GM20431 (cell line): ENCODE measurements around the gene ADGRF5.

Experiments used
- in situ Hi-C: fragments of 300-500 bp; cut with MseI, MboI; formaldehyde crosslinking; loops from one replicate; pipeline ENCODE4 v1.15.0; 2020; ENCODE audit warnings: low sequenced_read_pairs; ENCODE audit not compliant: unreplicated experiment

ADGRF5 gene

DNA sequence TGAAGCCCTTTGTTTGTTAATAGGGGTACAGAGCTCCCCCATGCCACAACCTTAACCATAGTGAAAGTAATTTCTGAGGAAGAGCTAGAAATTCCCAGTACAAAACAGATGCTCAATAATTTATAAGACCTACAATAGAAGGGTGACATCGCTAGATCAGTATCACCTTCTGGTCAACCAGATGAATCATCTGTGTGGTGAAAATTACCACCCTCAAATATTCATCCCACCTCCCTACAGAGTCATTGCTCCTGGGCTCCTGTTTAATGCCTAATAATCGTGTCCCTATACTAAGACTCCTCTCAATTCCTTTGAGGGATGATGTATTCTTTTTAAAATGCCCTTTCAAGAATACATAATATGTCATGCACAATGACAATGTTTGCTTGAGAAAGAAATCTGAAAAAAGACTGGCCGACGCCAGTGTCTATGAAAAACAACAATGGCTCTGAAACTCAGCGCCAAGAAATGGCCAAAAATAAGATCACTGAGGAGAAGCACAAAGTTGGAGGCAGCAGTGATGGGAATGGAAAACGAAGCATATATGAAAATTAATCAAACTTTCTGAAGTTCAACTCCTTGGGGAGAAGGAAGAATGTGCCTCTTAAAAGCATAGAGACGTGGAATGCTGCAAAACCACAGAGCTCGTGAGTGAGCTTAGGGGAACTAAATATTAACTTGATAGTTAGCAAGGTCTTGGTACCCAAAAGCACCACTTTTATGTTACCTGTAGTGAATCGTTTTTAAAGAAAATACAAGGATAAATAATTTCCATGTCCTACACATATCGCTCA is 11.0 kb upstream of the ADGRF5 start:
- in situ Hi-C loops: no loop called here

- in situ Hi-C loops: no loop called here
Measured at GRCh38 chr6:46931416-46931815, 9.7 kb upstream of the ADGRF5 start.

GRCh38 chr6:46930331-46930730 is 8.6 kb upstream of the ADGRF5 start:
- in situ Hi-C loops: no loop called here

DNA sequence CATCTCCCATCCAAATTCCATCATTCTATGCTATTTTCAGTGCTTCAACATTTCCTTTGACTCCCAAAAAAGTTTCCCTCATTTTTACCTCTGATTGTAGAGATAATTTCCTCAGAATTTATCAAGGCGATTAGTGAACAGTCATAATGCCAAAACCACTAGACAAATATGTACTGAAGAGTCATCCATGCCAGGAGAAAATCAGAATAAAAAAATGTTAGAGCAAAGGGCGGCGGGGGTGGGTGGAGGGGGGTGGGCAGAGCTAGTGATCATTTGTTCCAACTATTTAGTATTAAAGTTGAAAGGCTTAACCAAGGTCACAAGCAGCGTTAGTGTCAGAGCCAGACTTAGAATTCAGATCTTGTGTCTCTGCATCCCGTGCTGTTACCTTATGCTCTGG is 5.3 kb upstream of the ADGRF5 start:
- in situ Hi-C loops: no loop called here

GRCh38 chr6:46926481-46926880 is 4.7 kb upstream of the ADGRF5 start:
- in situ Hi-C loops: no loop called here

- in situ Hi-C loops: no loop called here
Measured at GRCh38 chr6:46925563-46926253, 4.0 kb upstream of the ADGRF5 start.

DNA sequence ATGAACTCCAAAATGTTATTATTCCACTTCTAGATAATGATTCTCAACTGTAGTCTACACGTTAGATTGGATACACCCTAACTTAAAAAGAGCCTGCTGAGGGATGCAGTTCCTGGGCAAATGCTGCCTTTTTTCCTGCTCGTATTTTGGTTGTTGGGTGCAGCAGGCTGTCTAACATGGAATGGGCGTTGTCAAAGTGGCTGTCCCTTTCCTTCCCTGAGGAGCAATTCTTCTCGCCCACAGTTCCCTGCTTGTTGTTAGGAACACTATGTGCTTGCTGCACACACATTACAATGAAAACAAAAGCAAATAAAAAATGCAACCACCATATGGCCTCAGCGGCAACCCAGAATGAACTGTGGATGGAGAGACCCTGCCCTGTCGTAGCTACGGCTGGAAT is 1.7 kb upstream of the ADGRF5 start:
- in situ Hi-C loops: no loop called here

DNA sequence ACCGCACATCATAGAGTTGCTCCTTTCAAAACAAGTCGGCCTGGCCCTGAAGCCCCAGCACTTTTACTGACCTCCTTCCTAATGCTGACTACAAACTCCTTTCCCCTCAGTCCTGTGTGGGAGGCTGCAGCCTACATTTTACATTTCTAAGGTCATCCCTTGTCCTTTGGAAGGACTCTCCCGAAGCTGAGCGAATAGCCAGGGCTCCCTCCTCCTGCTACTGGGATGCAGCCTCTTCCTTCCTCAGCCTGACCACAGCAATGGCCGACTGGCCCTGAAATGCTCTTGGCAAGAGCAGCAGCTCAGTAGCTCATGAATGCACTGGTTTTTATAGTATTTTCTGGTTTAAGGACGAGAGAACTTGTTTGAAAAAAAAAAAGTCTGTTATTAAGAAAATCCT is 679 bp downstream of the ADGRF5 start:
- in situ Hi-C loops: no loop called here

DNA sequence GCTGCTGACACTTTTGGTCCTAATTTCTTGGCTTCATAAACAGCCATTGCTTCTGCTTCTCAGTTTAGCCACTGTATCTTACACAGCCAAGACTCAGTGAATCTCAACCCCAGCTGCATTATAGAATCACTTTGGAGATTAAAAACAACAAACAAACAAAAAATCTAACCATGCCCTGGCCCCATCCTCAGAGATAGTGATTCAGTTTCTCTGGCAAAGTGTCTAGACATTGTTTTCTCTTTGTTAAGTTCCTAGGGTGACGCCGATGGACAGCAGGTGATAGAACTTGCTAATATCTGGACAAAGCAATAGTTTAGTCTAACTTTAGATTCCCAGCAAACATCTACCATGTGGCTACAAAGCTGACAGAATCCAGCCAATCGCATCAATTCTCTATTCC is 2.9 kb downstream of the ADGRF5 start:
- in situ Hi-C loops: no loop called here

GRCh38 chr6:46917002-46917545 is 4.7 kb downstream of the ADGRF5 start:
- in situ Hi-C loops: no loop called here

DNA sequence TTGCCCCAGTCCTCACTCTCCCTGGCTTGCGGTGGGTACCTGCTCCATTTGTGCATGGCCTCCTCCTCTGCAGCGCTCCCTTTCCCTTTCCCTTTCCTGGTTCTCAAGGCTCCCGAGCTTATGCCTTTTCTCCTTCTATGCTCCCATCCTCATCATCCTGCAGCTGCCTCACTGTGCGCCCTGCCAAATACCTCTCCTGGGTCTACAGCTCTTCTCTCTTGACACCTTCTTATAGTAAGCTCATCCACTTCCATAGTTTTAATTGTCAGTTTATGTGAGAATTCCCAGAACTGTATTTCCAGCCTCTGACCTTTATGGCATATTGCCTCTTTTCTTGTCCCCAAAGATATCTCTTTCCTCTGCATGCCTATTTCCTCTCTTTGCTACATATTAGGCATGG is 5.9 kb downstream of the ADGRF5 start:
- in situ Hi-C loops: no loop called here

- in situ Hi-C loops: no loop called here
Measured at GRCh38 chr6:46915380-46915779, 6.4 kb downstream of the ADGRF5 start.

DNA sequence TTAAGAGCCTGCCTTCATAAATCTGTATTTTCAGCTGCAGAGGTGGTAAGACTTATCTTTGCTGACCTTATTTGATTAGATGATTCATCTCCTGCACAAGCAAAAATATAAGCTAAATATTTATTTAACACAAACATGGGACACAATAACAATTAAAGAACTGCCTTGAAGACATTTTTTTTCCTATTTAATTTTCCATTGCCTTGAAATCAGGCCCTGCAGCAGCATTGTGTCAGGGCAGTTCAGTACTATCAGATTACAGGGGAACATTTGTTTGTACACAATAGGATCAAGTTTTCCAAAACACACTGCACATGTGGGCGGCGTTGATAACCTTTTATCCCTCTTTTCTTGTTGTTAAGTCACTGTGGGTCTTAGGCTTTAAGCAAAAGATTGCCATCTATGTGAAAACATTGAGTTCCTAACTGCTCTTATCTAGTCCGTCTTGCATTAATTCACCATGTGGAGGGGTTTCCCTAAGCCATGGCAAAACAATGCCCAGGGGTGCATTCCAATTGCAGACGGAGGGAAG is 7.4 kb downstream of the ADGRF5 start:
- in situ Hi-C loops: no loop called here

GRCh38 chr6:46909371-46909770 is 12.4 kb downstream of the ADGRF5 start:
- in situ Hi-C loops: no loop called here

DNA sequence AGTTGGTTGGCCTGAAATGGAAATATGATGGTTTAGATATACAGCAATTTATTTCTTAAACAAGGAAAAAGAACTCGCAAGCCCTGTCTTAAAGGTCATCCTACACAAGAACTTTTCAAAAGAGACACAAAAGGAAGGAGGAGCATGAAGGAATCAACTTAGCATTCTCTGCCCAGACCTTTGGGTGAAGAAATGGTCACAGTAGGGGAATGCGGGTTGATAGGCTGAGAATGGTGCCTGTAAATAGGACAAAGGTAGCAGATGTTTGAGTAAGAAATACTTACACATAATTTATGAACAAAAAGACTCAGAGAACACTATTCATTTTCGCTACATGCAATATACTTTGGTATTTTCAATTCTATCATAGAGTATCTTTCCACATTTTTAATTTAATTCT is 15.0 kb downstream of the ADGRF5 start:
- in situ Hi-C loops: no loop called here

- in situ Hi-C loops: no loop called here
Measured at GRCh38 chr6:46904117-46904516, 17.6 kb downstream of the ADGRF5 start.

- in situ Hi-C loops: no loop called here
Measured at GRCh38 chr6:46903175-46903574, 18.6 kb downstream of the ADGRF5 start.

DNA sequence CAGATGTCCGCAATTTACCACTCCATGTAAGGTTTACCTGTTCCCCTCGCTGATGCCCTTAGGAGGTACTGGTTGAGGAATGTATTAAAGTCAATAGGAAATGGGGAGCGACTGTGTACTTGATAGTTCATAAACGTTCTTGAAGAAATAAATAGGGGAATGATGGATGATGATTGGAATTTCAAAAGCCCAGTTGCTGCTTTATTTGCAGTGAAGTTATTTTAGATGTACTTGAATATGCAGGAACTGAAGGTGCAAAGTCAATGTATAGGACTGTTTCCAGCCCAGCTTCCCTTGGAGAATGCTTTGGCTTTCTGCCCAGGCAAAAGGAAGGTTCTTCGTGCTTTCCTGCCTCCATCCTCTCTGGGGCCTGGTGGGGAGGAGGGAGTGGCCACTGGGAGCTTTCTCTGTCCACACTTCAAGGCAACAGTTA is 19.8 kb downstream of the ADGRF5 start:
- in situ Hi-C loops: no loop called here

GRCh38 chr6:46900266-46900665 is 21.5 kb downstream of the ADGRF5 start:
- in situ Hi-C loops: no loop called here

DNA sequence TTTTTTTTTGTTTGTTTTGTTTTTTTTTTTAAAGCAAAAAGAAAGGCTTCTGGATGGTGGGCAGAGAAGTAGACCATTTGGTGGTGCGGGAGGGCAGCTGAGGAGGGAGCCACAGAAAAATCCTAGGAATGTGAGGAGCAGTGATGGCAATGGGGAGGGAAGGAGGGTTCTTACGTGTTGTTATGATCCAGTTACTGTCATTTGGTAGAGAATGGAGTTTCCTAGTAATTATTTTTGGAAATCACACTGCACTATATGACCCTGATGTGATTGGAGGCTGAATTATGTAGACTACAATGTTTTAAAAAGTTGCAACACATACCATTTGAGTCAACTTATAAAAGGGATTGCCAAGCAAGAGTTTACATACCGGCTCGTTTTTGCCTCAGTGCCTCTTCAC is 22.1 kb downstream of the ADGRF5 start:
- in situ Hi-C loops: no loop called here

- in situ Hi-C loops: no loop called here
Measured at GRCh38 chr6:46898006-46898405, 23.7 kb downstream of the ADGRF5 start.
